Measurements from ENCODE around the gene IFT88. TPM values are rescaled to one million over a fixed set of nuclear protein-coding genes. Genes with fewer than 3 reads are reported as not detected.
"Not testable (repeated sequence)": the region's sequence is repeated elsewhere in the genome, so short reads cannot be mapped to it uniquely, and the experiment has no call there.

The IFT88 gene
- total RNA-seq, 1 donor from 2014 or later, result 30.3 TPM

GRCh38 chr13:20633802-20634201 is 66.8 kb downstream of the IFT88 start:
- DNase-seq, result no peak

GRCh38 chr13:20636079-20636478 is 69.1 kb downstream of the IFT88 start:
- DNase-seq, result no peak

GRCh38 chr13:20637811-20638210 is 70.9 kb downstream of the IFT88 start:
- peak; percentile 5 for DNase-seq

- DNase-seq, result no peak
Measured at GRCh38 chr13:20647758-20648157, 80.8 kb downstream of the IFT88 start.

GRCh38 chr13:20652946-20653345 is 86.0 kb downstream of the IFT88 start:
- no peak for DNase-seq

- DNase-seq, result no peak
Measured at GRCh38 chr13:20654156-20654555, 87.2 kb downstream of the IFT88 start.

GRCh38 chr13:20658451-20659040 is 91.6 kb downstream of the IFT88 start:
- no peak for DNase-seq

GRCh38 chr13:20664351-20664750 is 97.4 kb downstream of the IFT88 start:
- DNase-seq, result no peak

- DNase-seq, result no peak
Measured at GRCh38 chr13:20666948-20667347, 100.0 kb downstream of the IFT88 start.

GRCh38 chr13:20667857-20668437 is 101.0 kb downstream of the IFT88 start:
- DNase-seq, result no peak

- no peak for DNase-seq
Measured at GRCh38 chr13:20669162-20669561, 102.2 kb downstream of the IFT88 start.

- no peak for DNase-seq
Measured at GRCh38 chr13:20671789-20672188, 104.8 kb downstream of the IFT88 start.

GRCh38 chr13:20672772-20673171 is 105.8 kb downstream of the IFT88 start:
- no peak for DNase-seq

GRCh38 chr13:20673715-20674114 is 106.8 kb downstream of the IFT88 start:
- no peak for DNase-seq

- no peak for DNase-seq
Measured at GRCh38 chr13:20676213-20676612, 109.3 kb downstream of the IFT88 start.

- DNase-seq, result not testable (repeated sequence)
Measured at GRCh38 chr13:20678606-20679005, 111.6 kb downstream of the IFT88 start.

- no peak for DNase-seq
Measured at GRCh38 chr13:20679879-20680278, 112.9 kb downstream of the IFT88 start.

GRCh38 chr13:20680416-20681080 is 113.6 kb downstream of the IFT88 start:
- no peak for DNase-seq

GRCh38 chr13:20681481-20681880 is 114.5 kb downstream of the IFT88 start:
- not testable (repeated sequence) for DNase-seq

- no peak for DNase-seq
Measured at GRCh38 chr13:20682061-20682460, 115.1 kb downstream of the IFT88 start.

- no peak for DNase-seq
Measured at GRCh38 chr13:20684041-20684440, 117.1 kb downstream of the IFT88 start.

GRCh38 chr13:20684546-20684945 is 117.6 kb downstream of the IFT88 start:
- no peak for DNase-seq

- DNase-seq, result no peak
Measured at GRCh38 chr13:20685092-20685491, 118.1 kb downstream of the IFT88 start.

- no peak for DNase-seq
Measured at GRCh38 chr13:20686167-20686566, 119.2 kb downstream of the IFT88 start.
